ENCODE measurements around the gene FOXF2.
"Not testable (repeated sequence)": the region's sequence is repeated elsewhere in the genome, so short reads cannot be mapped to it uniquely, and the experiment has no call there.

Gene FOXF2

DNA sequence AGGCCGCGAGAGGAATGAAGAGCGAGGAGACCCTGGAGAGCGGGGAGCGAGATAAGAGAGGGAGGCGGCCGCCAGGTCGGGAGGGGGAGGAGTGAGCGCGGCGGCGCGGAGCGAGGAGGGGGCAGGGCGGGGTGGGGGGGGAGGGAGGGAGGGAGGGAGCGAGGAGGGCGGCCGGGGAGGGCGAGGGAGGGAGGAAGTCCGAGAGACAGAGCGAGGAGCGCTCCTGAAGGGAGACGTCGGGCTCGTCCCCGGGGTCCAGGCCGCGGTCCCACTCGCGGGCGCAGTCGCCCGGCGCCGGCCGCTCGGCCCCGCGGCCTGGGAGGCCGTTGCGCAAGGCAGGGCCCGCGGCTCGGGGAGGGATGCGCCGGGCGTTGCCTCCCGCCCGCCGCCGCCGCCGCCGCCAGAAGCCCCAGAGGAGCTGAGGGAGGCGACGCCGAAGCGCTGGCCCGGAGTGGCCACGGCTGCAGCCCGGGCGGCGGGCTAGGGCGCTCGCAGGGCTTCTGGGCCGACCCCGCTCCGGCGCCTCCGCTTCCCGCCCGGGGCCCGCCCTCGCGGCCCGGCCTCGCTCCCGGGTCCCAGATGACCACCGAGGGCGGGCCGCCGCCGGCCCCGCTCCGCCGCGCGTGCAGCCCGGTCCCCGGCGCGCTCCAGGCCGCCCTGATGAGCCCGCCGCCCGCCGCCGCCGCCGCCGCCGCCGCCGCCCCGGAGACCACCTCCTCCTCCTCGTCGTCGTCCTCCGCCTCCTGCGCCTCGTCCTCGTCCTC lies at the start of gene FOXF2:
TSS of gene FOXF2 (plus strand) at position 208 of the 764 bp plus-strand sequence. CDS start at position 580, 372 bp downstream.
- DNase-seq (ENCODE audit: low read depth in 2 of 2) = no peak

GRCh38 chr6:1346101-1346500 lies 43.3 kb upstream of the FOXF2 start:
- no peak for DNase-seq (ENCODE audit: low read depth in 2 of 2)

DNA sequence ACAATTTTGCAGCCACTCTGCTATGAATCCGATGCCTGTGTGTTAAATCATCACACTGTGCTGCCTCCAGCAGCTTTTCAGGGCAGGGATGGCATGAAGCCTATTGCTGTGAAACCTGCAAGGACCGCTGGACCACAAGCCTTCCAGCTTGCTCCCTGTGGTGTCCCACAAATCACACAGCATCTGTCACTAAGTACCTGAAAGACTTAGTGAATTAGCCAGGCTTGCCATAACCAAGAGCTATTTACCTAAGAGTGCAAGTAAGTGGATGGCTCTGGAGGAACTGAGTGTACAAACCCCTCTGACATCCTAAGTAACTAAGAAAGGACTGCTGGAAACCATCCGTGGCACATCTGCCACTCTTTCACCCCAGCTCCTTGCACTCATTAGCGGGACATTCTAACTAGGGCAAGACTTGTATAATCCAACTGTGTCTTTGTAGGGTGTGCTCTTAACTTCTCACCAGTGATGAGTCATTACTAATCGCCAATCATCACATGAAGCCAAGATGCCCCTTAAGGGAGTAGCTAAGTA lies 42.8 kb upstream of the FOXF2 start:
- no peak for DNase-seq (ENCODE audit: low read depth in 2 of 2)

GRCh38 chr6:1347161-1347560 lies 42.2 kb upstream of the FOXF2 start:
- DNase-seq (ENCODE audit: low read depth in 2 of 2) = no peak

- DNase-seq (ENCODE audit: low read depth in 2 of 2) = no peak
Measured at GRCh38 chr6:1348675-1349074, 40.7 kb upstream of the FOXF2 start.

DNA sequence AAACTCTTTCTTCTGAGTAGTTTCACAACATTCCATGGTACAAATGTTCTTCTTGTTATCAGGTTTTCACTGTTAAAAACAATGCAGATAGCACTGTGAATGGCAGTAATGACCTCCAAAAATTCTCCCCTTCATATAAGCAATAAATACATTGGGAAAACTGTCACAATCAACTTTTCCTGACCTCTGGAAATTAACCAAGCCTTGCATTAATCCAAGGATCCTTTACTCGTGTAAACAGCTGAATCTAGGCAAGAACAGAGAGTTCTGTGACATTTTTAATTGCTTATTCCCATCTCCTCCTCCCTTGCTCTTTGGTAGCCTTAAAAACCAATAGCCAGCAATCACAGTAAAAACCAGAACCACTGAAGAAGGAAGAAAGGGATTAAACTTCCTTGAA lies 39.7 kb upstream of the FOXF2 start:
- DNase-seq (ENCODE audit: low read depth in 2 of 2) = no peak

GRCh38 chr6:1351381-1352008 lies 37.9 kb upstream of the FOXF2 start:
- no peak for DNase-seq (ENCODE audit: low read depth in 2 of 2)

GRCh38 chr6:1355068-1355467 lies 34.3 kb upstream of the FOXF2 start:
- not testable (repeated sequence) for DNase-seq (ENCODE audit: low read depth in 2 of 2)

GRCh38 chr6:1361717-1362116 lies 27.7 kb upstream of the FOXF2 start:
- not testable (repeated sequence) for DNase-seq (ENCODE audit: low read depth in 2 of 2)

- no peak for DNase-seq (ENCODE audit: low read depth in 2 of 2)
Measured at GRCh38 chr6:1362643-1363042, 26.7 kb upstream of the FOXF2 start.

DNA sequence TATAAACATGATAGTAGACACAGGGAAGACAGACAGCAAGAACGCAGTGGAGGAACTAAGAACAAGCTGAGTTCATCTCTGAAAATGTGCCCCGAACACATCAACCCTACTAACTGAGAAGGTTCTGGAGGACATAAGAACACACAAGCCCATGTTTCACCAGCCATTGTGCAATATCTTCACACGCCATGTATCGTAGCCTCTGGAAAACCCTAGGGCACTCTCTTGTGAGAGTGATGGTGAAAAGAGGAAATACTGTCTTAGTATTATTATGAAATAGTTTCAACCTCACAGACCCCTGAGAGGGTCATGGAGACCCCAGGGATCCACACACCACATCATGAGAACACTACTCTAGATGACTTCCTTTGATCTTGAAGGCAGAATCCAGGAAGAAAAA lies 26.1 kb upstream of the FOXF2 start:
- DNase-seq (ENCODE audit: low read depth in 2 of 2) = no peak

DNA sequence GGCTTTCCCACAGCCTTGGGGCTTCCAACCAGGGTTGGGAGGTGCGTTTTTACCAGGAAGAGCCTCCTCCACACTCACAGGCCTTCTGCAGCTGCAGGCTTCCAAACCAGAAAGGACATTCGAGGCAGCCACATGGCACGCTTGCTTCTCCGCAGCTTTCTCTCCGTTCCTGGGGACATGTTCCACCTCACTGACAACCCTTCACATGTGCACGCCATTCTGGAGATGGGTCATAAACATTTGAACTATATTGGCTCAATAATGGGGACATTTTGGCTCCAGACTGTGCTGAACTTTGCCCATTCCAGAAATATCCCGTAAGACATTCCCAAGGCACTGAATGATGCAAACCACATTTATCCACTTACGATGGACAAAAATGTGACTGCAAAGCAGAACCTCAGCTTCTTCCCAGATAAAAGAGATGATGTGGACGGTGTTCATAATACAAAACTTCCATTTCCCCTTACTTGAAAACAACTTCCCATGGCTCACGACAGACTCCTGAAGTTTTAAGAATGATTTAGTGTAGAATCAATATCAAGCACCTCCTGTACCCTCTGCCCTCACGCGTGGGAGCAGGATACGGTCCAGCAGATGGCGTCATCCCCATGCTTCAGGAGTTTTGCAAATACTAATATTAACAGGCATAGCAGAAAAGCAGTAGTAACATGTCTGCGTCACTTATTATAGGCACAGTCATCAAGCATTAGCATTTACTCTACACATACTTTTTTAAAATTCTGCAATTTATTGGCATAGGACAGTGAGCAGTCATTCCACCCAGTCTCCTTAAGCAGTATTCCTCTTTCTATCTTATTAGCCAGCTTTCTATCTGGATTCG lies 25.4 kb upstream of the FOXF2 start:
- DNase-seq (ENCODE audit: low read depth in 2 of 2) = no peak

DNA sequence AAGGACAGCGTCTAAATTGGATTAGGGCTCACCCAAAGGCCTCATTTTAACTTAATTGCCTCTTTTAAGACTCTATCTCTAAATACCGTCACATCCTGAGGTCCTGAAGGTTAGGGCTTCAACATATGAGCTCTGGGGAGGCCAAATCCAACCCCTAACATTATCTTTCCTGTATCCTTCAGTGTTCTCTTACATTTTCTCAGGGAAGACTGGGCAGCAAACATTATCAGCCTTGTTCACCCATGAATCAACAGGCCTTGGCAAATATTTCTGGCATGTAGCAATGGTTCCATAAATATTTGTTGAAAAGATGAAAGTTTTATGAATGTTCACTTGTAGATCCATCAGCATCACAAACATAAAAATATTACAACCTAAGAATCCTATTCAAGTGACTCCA lies 24.6 kb upstream of the FOXF2 start:
- no peak for DNase-seq (ENCODE audit: low read depth in 2 of 2)

GRCh38 chr6:1365686-1366085 lies 23.7 kb upstream of the FOXF2 start:
- DNase-seq (ENCODE audit: low read depth in 2 of 2) = no peak

DNA sequence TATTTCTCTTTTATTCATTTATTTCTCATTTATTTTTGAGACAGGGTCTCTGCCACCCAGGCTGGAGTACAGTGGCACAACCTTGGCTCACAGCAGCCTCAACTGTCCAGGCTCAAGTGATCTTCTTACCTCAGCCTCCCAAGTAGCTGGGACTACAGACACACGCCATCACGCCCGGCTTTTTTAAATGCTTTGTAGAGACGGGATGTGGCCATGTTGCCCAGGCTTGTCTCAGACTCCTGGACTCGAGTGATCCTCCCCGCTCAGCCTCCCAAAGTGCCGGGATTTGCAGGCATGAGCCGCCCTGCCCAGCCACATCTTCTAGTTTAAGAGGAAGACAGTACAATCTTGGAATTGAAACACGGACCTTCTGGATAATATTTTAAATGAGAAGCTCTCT lies 21.6 kb upstream of the FOXF2 start:
- DNase-seq (ENCODE audit: low read depth in 2 of 2) = no peak

GRCh38 chr6:1368940-1369339 lies 20.4 kb upstream of the FOXF2 start:
- DNase-seq (ENCODE audit: low read depth in 2 of 2) = no peak

GRCh38 chr6:1369695-1370094 lies 19.7 kb upstream of the FOXF2 start:
- DNase-seq (ENCODE audit: low read depth in 2 of 2) = not testable (repeated sequence)

DNA sequence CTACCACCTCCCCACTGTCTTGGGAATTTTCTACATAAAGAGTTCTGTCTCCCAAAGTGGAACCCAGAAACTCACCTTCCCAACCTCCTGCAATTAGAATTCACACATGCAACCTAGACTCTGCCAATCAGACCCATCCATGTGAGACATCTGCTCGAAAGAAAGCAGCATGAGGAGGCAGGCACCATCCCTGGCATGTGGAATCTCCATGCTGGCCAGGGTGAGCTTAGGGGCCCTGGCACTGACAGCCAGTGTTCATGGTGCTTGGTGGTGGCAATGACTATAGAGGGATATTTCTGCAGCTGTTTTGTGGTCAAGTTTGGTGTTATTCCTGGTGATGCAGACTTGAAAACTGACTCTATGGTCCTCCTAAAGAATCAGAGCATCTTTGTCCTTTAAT lies 17.4 kb upstream of the FOXF2 start:
- DNase-seq (ENCODE audit: low read depth in 2 of 2) = no peak

- DNase-seq (ENCODE audit: low read depth in 2 of 2) = no peak
Measured at GRCh38 chr6:1372690-1373089, 16.7 kb upstream of the FOXF2 start.

DNA sequence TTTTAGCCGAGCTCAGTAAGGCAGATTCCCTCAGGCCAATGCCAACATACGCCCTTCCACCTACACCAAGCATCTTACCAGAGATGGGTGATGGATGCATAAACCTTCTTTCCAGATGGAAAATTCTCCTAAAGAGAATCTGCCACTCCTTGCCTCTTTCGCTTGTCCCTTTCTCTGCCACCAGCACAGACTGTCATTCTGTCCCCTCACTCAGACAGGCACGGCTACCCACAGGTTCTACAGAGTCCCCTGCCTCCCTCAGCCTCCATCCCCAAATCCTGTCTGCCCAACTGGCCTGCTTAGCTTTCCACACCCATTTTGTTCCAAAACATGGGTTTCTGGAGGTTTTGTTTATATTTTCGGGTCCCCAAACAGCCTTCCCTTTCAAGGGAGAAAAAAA lies 12.7 kb upstream of the FOXF2 start:
- no peak for DNase-seq (ENCODE audit: low read depth in 2 of 2)

DNA sequence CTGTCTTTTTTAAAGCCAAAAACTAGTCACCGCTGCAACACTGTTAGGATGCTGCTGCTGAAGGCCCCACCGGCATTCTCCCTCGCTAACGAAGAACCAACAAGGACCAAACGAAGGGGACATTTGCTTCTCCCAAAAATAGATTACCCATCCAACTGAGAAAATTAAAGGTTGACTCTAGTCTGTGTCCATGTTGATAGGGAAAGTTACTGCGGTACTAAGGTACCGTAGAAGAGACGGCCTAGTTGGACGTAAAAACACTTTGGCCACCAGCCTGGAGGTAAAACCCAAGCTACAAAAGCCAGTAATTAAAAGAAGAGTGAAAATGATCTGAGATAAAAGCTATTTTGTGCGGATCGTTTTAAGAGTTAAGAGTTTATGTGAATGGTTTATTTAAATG lies 11.8 kb upstream of the FOXF2 start:
- no peak for DNase-seq (ENCODE audit: low read depth in 2 of 2)

All from stimulated activated CD8-positive, alpha-beta memory T cell treated with anti-CD3 and anti-CD28 coated beads, Interleukin-15, amount 100 ng/mL, for 4 hours (primary cell).